ENCODE measurements around the gene HORMAD2.

DNA sequence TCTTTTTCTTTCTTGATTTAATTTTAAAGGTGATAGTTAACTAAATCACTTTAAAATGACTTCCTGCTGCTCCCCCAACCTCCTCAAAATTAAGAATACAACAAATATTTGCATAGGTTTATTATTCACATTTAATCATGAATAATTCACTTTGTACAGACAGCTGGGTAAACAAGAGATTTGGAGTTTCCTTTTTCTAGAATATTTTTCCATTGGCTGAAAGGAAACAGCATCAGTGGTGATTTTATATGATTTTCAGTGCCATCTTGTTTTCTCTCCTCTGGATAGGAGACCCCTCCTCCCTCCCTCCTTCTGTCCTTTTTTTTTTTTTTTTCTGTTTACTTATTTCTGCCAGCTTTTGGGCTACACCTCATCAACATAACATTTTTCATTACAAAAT, 105.8 kb downstream of the HORMAD2 start:
- TF ChIP-seq, protein P1, sequence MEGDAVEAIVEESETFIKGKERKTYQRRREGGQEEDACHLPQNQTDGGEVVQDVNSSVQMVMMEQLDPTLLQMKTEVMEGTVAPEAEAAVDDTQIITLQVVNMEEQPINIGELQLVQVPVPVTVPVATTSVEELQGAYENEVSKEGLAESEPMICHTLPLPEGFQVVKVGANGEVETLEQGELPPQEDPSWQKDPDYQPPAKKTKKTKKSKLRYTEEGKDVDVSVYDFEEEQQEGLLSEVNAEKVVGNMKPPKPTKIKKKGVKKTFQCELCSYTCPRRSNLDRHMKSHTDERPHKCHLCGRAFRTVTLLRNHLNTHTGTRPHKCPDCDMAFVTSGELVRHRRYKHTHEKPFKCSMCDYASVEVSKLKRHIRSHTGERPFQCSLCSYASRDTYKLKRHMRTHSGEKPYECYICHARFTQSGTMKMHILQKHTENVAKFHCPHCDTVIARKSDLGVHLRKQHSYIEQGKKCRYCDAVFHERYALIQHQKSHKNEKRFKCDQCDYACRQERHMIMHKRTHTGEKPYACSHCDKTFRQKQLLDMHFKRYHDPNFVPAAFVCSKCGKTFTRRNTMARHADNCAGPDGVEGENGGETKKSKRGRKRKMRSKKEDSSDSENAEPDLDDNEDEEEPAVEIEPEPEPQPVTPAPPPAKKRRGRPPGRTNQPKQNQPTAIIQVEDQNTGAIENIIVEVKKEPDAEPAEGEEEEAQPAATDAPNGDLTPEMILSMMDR (IDR thresholded peaks at IDR 0.05), result no peak
- TF ChIP-seq EZH2 (IDR thresholded peaks at IDR 0.05) (no peak), EZH2phosphoT487 (IDR thresholded peaks at IDR 0.05) (no peak)
